HL-60 (cell line): Measurements from ENCODE around the gene FBXW4.

ENCODE experiments used
- DNase-seq, 2 experiments: peaks; one replicate each; pipeline ENCODE4 v3.0.0-alpha.2; 2010 to 2020; ENCODE audit warnings: low read depth in 1 of 2, low spot score in 1 of 2
- H3K27ac ChIP-seq: fragments of 250-450 bp; sonication (Bioruptor Pico); replicated peaks from 2 replicates; pipeline ENCODE4 v1.5.1; 2020; ENCODE audit warnings: mild to moderate bottlenecking, moderate library complexity
- H3K27me3 ChIP-seq: fragments of 250-450 bp; sonication (Bioruptor Pico); 2 replicates; pipeline ENCODE4 v1.5.1; 2021; ENCODE audit warnings: mild to moderate bottlenecking, moderate library complexity; ENCODE audit not compliant: insufficient read depth, poor library complexity, severe bottlenecking
- H3K4me3 ChIP-seq: replicated peaks from 2 replicates; pipeline ENCODE4 v1.5.1; 2011; ENCODE audit warnings: mild to moderate bottlenecking, control low read depth, low read length; ENCODE audit not compliant: insufficient read depth
- GABPA ChIP-seq: IDR thresholded peaks from 2 replicates; pipeline ENCODE4 v1.6.1; 2012; ENCODE audit warnings: low read depth
- POLR2AphosphoS5 ChIP-seq: IDR thresholded peaks from 2 replicates; pipeline ENCODE4 v1.6.1; 2012; ENCODE audit warnings: low read depth
- REST ChIP-seq: IDR thresholded peaks from 2 replicates; pipeline ENCODE4 v1.6.1; 2012; ENCODE audit warnings: low read depth; ENCODE audit not compliant: insufficient replicate concordance
- SPI1 ChIP-seq: IDR thresholded peaks from 2 replicates; pipeline ENCODE4 v1.6.1; 2012; ENCODE audit warnings: low read depth, mild to moderate bottlenecking, borderline replicate concordance
- long read RNA-seq: library from polyadenylated mRNA; unstranded; transcript quantifications from one replicate; pipeline ENCODE4 v2.0.0, GENCODE V29; 2020
- TF ChIP-seq, protein P1 (sequence below): IDR thresholded peaks from one replicate; pipeline ENCODE4 v1.5.1; 2011; ENCODE audit warnings: low read length, control low read depth, inconsistent platforms; ENCODE audit not compliant: insufficient read depth

Gene FBXW4
- long read RNA-seq, partial matches to known transcripts = 1 of 7 reads
- long read RNA-seq, other reads (novel, unspliced or antisense) = 5 of 7 reads

DNA sequence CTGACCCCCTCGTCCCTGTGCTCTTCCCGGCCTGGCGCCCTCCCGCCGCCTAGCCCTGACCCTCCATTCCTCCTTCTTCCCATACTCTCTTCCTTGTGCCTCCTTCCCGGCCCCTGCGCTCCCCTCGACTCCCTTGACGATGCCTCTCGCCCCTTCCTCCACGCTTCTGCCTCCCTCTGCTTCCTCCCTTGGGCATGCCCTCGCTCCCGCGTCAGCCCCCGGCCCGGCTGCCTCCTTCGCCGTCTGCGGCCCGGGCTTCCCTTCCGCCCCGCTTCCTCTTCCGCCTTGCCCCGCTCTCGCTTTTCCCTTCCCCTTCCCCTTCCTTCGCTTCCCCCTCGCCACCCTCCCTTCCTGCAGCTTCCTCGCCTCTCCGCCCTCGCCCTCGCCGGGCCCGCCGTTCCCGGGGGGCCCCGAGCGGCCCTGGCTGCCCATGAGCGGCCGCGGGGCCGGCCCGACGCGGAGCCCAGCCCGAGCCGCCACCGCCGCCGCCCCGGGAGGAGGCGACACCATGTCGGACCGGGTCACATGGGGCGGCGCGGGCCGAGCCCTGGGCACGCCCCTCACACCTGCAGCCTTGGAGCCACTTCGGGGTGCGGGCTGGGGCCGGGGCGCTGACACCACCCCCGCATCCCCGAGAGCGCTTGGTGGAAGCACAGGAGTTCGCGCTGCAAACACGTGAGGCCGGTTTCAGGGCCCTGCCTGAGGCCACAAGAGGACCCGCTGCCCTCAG, at the start of gene FBXW4:
Gene FBXW4 (minus strand): TSS at position 497 of the 730 bp plus-strand sequence. CDS start 65 bp downstream, at position 432.
- Histone ChIP-seq H3K27ac (peak within 1 kb of the TSS; percentile 98), H3K4me3 (peak within 1 kb of the TSS; percentile 58), H3K27me3 (no peaks in the 10 kb centered on the region)
- DNase-seq = peak; percentile 69 to 80
- TF ChIP-seq POLR2AphosphoS5 = peak; percentile 78
- TF ChIP-seq GABPA = 0 out of 2 replicates have a peak, but pooled peaks have one; percentile 17
- peak; percentile 74; the same call in 1 of the 2 replicates for TF ChIP-seq SPI1
- TF ChIP-seq, protein P1, sequence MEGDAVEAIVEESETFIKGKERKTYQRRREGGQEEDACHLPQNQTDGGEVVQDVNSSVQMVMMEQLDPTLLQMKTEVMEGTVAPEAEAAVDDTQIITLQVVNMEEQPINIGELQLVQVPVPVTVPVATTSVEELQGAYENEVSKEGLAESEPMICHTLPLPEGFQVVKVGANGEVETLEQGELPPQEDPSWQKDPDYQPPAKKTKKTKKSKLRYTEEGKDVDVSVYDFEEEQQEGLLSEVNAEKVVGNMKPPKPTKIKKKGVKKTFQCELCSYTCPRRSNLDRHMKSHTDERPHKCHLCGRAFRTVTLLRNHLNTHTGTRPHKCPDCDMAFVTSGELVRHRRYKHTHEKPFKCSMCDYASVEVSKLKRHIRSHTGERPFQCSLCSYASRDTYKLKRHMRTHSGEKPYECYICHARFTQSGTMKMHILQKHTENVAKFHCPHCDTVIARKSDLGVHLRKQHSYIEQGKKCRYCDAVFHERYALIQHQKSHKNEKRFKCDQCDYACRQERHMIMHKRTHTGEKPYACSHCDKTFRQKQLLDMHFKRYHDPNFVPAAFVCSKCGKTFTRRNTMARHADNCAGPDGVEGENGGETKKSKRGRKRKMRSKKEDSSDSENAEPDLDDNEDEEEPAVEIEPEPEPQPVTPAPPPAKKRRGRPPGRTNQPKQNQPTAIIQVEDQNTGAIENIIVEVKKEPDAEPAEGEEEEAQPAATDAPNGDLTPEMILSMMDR = no peak
- peak; percentile 6 for TF ChIP-seq REST

DNA sequence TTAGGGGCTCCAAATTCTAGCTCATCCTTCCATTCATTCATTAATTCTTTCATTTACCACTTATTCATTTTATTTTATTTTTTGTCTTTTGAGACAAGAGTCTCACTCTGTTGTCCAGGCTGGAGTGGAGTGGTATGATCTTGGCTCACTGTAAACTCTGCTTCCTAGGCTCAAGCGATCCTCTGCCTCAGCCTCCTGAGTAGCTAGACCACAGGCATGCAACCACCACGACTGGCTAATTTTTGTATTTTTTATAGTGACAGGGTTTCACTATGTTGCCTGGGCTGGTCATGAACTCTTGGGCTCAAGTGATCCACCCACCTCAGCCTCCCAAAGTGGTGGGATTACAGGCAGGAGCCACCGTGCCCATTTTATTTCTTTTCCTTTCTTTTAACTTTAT, 49.3 kb upstream of the FBXW4 start:
- peaks cover 2% of the 10 kb centered on the region for H3K27me3 ChIP-seq
- no peak overlapping the region for H3K4me3 ChIP-seq
- H3K27ac ChIP-seq = no peak overlapping the region
- no peak for TF ChIP-seq SPI1
- TF ChIP-seq POLR2AphosphoS5 = no peak
- TF ChIP-seq, protein P1 = no peak
- no peak for TF ChIP-seq GABPA
- DNase-seq = no peak

- TF ChIP-seq POLR2AphosphoS5 (no peak), REST (no peak), GABPA (no peak), SPI1 (no peak)
- TF ChIP-seq, protein P1 = no peak
Measured at GRCh38 chr10:101741938-101742337, 47.0 kb upstream of the FBXW4 start.

More at GRCh38 chr10:101741938-101742337, 47.0 kb upstream of the FBXW4 start:
- DNase-seq = no peak
- Histone ChIP-seq H3K4me3 (no peak overlapping the region), H3K27ac (no peak overlapping the region), H3K27me3 (peaks cover 2% of the 10 kb centered on the region)
